HTR-8/SVneo (cell line): ENCODE measurements around the gene FOXO3.

Experiments used
- DNase-seq: peaks from one replicate; pipeline ENCODE4 v3.0.0; 2011; ENCODE audit warnings: low spot score, mixed read lengths; ENCODE audit not compliant: insufficient read length
- FAIRE-seq: peaks from 2 replicates; lab custom pipeline; 2011; peaks lifted over from hg19 to GRCh38; lab: Jason Lieb, UNC

Gene FOXO3

DNA sequence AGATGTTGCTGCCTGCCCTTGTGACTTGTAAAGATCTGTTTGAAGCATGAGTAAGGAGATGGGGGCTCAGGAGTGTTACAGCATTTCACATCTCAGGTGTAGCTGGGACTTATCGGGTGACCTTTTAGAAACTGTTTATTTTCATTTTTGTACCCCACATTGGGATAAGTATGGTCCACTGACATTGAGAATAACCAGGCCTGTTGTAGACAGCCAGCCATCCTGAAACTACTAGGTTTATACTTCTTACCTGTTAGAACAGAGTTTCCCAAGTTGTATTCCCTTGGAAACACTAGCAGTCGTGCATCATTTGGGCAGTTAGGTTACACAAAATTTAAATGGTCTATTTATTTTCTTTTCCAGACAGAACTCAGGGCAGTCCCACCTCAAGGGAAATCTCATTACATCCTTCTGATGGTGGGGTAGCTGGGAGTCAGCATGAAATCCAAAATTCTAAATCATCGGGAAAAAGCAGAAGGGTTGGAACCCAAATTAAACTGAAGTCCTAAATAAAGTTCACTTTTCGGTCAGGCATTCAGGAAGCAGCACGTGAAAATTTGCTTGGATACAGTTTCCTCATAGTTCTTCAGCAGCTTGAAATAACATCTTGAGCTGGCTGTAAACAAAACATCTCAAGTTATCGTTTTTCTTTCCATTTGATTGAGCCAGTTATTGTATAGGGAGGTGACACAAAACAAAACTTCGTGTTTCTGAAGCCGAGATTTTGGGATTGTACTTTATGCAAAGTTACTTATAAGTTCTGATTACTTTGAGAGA is 30.5 kb downstream of the FOXO3 start:
- FAIRE-seq: no peak
- no peak for DNase-seq

DNA sequence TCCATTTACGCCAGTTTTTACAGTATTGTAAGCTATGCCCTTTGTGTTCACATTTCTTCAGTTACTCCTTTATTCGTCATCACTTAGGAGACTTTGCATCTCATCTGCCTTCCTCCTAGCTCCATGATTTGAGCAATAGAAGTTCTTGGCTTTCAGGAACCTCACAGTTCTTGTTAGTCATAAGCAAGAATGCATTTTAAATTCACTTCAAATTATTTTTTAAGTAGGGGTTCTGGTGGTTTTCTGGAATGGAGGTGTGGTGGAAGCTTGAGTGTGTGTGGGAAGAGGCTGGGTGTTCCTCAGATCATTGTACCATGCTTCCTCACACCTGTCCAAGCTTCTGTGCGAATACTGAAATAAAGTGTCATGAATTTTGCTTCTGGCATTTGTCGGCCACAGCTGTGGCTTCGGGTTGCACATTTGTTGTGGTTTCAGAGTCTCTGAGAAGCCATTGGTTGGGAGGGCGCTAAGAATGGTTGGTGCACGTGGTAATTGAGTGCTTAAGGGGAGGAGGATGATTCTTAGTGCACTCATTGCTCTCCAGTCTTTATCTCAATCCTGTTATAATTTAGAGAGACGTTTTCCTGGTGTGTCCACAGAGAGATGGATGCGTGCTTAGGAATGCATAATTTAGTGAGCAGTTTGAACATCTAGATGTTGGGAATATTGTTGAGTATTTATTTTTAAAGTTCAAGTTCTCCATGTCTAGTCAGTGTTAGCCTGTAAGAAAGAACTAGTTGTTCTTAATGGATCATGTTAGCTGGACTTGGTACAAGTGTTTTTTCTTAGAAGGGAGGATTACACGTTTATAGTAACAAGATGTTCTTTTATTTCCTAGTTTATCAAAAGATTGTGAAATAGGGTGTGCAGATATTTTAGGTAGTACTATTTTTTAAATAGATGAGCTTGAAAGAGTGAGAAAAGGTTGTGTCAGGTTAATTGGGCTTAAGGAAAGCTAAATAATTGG is 31.9 kb downstream of the FOXO3 start:
- no peak for FAIRE-seq
- peak; percentile 23 for DNase-seq

- no peak for FAIRE-seq
- no peak for DNase-seq
Measured at GRCh38 chr6:108594151-108594550, 33.4 kb downstream of the FOXO3 start.

DNA sequence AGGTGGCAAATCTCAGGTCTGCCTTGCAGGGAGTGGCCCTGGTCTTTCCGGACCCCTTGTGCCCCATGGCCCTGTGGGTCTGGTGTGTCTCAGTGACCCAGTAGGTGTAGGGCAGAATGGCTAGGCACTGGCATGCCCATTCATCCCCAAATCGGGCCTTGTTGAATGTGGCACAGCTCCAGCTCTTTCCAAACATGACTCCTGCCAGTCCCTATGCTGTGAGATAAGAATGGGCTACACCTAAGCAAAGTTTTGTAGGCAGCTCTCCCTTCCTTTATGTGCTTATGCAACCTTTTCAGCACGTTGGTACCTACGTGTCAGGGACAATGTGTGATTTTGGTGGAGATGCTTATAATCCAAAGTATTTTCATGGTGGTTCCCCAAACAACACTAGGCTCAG is 33.9 kb downstream of the FOXO3 start:
- DNase-seq (no peak), FAIRE-seq (no peak)

DNA sequence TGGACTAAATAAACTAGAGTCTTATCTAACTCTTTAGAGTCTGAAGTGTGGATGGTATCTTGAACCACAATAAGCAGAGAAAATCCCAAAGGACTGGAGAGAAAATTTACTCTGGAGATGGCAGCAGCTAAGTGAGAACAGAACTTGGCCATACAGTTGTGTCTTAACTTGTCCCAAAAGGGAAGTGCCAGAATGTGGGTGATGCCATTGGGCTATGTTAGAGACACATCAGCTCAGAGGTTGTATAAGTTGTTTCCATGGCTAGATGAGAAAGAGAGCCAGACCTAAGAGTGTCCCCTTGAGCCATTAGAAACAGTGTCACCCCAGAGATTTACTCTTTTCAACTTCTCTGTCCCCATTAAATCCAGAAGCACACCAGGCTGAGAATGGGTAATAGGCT is 36.2 kb downstream of the FOXO3 start:
- DNase-seq: no peak
- FAIRE-seq: no peak

DNA sequence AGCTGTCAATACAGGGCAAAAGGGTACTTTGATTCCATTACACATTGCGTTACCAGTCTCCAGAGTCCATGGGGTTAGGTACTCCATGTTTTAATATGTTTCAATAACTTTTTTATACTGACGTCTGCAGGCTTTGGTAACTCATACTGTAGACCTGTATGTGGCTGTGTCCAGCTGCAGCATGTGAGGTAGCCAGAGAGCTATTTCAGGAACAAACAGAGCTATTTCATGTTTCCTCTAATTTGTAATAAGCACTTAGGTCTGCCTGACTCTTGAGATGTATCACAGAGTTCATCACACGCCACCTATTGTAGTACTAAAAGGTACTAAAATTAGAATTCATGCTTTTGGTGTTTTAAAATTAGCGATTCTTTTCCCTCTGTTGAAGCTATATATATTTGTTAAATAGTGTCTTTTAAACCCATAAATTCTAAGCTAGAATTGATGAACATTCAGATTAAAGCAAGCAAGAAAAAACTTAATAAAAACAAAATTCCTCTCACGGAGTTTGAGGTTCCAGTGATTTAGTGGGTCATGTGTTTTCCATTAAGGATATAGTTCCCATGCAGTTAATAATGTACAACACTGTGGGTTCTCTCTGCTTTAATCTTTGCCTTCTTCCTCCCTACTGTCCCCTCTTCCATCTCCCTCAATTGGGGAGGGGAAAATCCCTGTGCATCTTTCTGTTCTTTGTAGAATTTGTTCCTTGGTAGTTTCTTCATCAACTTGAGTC is 37.0 kb downstream of the FOXO3 start:
- DNase-seq: no peak
- no peak for FAIRE-seq

GRCh38 chr6:108598305-108598863 is 37.7 kb downstream of the FOXO3 start:
- DNase-seq (no peak), FAIRE-seq (no peak)

DNA sequence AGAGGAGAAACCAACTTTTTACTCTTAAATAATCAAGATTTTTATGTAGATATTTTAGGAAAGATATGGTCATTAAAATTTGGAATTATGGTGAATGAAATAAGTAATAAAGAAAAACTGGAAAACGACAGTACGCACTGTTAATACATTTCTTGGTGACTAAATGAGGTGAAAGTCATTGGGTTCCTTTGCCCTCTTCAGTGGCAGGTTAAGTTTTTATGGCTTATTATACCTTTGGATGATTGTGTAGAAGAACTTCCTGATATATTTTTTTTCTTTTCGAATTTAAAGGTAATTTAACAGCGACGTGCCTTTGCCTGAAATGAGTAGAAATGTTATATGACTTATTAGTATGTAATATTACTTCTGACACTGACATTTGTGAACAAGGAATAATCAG is 43.4 kb downstream of the FOXO3 start:
- DNase-seq (no peak), FAIRE-seq (no peak)

DNA sequence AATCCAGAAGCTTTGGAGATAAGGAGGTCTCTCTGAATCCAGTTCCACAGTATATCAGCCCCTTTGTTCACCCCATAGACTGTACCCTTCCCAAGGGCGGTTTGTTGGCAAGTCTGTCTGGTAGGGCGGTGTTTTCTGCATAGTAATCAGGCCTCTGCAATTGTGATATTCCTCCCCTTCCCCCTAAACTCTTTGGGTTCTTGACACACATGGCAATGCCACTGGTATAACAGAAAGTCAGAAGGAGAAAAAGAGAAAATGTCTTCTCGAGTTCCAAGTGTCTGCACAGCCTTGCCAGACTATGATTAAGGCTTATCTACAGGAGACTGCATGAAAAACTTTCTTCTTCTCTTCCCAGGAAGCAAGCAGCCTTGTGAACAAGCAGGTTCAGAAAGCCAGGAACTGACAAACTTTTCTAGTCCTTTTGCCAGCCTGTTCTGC is 45.6 kb downstream of the FOXO3 start:
- no peak for FAIRE-seq

GRCh38 chr6:108608453-108609275 is 47.9 kb downstream of the FOXO3 start:
- DNase-seq (no peak), FAIRE-seq (no peak)

More for the DNA sequence above, 45.6 kb downstream of the FOXO3 start:
- no peak for DNase-seq

DNA sequence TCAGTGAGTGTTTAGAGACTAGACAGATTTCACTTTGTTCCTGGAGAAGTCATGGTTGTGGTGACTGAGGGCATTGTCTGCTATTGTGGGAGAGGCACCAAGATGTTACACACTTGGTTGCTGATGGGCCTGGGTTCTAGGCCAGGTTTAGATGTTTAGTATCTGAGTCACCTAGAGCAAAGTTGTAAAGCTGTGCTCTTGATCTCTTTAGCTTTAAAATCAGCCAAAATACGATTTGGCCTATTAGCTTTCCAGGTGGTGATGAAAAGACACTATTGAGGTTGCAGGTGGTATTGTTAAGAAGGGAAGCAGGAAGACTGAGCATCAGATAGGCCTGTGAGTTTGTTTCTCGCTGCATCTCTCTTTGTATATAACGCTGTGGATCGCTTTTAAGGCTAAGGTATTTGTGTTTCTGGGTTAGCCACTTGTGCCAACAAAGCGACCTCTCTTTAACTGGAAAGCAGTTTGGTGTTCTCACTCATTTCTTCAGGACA is 48.6 kb downstream of the FOXO3 start:
- no peak for FAIRE-seq
- no peak for DNase-seq

- no peak for DNase-seq
- FAIRE-seq: no peak
Measured at GRCh38 chr6:108610270-108610839, 49.6 kb downstream of the FOXO3 start.

GRCh38 chr6:108610957-108611586 is 50.4 kb downstream of the FOXO3 start:
- FAIRE-seq (no peak), DNase-seq (no peak)

GRCh38 chr6:108612852-108613251 is 52.1 kb downstream of the FOXO3 start:
- FAIRE-seq: no peak
- no peak for DNase-seq

DNA sequence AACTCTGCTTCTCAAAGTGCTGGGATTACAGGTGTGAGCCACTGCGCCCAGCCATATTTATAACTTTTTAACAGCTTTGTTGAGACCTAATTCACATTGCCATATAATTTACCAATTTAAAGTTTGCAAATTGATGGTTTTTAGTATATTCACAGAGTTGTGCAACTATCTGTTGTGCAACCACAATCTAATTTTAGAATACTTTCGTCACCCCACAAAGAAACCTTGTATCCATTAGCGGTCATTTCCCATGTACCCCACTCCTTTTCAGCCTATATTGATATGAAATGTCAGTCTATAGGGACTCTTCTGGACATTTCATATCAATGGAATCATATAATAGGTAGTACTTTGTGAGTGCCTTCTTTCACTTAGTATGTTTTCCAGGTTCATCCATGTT is 55.8 kb downstream of the FOXO3 start:
- no peak for DNase-seq
- FAIRE-seq: no peak

DNA sequence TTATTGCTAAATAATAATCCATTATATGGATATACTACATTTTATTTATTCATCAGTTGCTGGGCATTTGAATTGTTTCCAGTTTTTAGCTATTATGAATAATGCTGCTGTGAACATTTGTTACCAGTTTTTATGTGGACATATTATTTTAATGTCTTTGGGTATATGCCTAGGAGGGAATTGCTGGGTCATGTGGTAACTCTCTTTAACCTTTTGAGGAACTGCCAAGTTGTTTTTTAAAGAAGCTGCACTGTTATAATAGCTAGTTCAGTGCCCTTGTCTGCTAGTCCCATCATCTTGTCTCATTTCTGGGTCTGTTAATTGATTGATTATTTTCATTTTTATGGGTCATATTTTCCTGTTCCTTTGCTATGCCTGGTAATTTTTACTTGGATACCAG is 56.3 kb downstream of the FOXO3 start:
- DNase-seq (no peak), FAIRE-seq (no peak)

DNA sequence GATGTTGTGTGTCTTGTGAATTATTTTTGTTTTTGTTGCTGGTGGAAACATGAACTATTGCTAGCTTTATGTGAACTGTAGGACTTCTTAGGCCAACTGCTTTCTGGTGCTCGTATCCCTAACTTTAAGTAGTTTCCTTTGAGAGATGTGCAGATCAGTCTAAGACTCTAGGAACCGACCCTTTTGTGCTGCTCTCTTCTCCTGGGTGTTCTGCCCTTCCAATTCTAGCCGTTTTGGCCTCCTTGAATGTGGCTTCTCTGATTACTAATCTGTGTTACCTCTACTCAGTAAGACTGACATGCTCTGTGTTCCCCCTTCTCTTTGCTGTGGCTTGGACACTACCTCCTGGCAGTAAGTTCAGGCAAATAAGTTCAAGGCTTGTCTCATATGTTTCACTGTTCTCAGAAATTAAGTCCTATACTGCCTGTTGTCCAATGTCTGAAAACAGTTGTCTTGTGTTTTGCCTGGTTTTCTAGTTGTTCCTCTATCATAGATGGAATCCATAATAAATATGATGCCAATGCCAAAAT is 58.0 kb downstream of the FOXO3 start:
- FAIRE-seq: no peak
- DNase-seq: no peak
